Transverse colon (tissue), 4 donors: ENCODE results near the gene DNASE1L3. TPM values are rescaled to one million over a fixed set of nuclear protein-coding genes. Genes with fewer than 3 reads are reported as not detected.
A peak's percentile ranks its signal among the peaks of the same experiment; 100 is the strongest.

Experiments
- DNase-seq: peaks from one replicate; pipeline ENCODE4 v3.0.0-alpha.2; 2019
- H3K27ac ChIP-seq, 4 donors: fragments of 200-600 bp; sonication (generic); 2 replicates each; pipeline ENCODE4 v1.5.1; 2016 to 2018; ENCODE audit warnings: inconsistent platforms in 4 of 4
- H3K27me3 ChIP-seq: fragments of 200-600 bp; sonication (generic); 2 replicates; pipeline ENCODE4 v1.5.1; 2017; ENCODE audit warnings: inconsistent platforms
- H3K36me3 ChIP-seq, 4 donors: fragments of 200-600 bp; sonication (generic); 2 replicates each; pipeline ENCODE4 v1.5.1; 2017 to 2019; ENCODE audit warnings: inconsistent platforms in 4 of 4
- H3K4me1 ChIP-seq, 4 donors: fragments of 200-600 bp; sonication (generic); 2 replicates each; pipeline ENCODE4 v1.5.1; 2017 to 2020; ENCODE audit warnings: inconsistent platforms in 4 of 4
- H3K4me3 ChIP-seq, 4 donors: fragments of 200-600 bp; sonication (generic); 1 replicate in 1 of 4; 2 replicates in 3 of 4; pipeline versions ENCODE4 v1.5.1 to v1.6.1; 2017 to 2019; ENCODE audit warnings: inconsistent platforms in 4 of 4
- H3K9me3 ChIP-seq, 2 donors: fragments of 200-600 bp; sonication (generic); 2 replicates each; pipeline ENCODE4 v1.5.1; 2017 to 2019; ENCODE audit warnings: inconsistent platforms in 2 of 2
- CTCF ChIP-seq, 5 experiments: fragments of 200-600 bp in 3 of 5; fragments of 450-650 bp in 2 of 5; sonication (generic) in 3 of 5; IDR thresholded peaks; 1 replicate in 2 of 5; 2 replicates in 3 of 5; pipeline ENCODE4 v1.5.1; 2016 to 2017; ENCODE audit warnings: antibody characterized with exemption in 5 of 5, inconsistent platforms in 3 of 5, mild to moderate bottlenecking in 2 of 5, moderate library complexity in 1 of 5
- EP300 ChIP-seq: sonication (generic); formaldehyde crosslinking; IDR thresholded peaks from one replicate; pipeline ENCODE4 v1.6.1; 2017; ENCODE audit warnings: antibody characterized with exemption, low read depth
- POLR2A ChIP-seq: fragments of 450-650 bp; IDR thresholded peaks from one replicate; pipeline ENCODE4 v1.6.1; 2016; ENCODE audit warnings: antibody characterized with exemption, mild to moderate bottlenecking, moderate library complexity
- POLR2AphosphoS5 ChIP-seq, 3 donors: sonication (generic); formaldehyde crosslinking; IDR thresholded peaks; one replicate each; pipeline ENCODE4 v1.6.1; 2016; ENCODE audit warnings: antibody characterized with exemption in 3 of 3
- WGBS, 2 donors: methylation state at CpG; one replicate each; pipeline ENCODE4 v1.1.5; 2018; ENCODE audit warnings: low coverage in 1 of 2; 5-methylcytosine and 5-hydroxymethylcytosine counted together
- in situ Hi-C, 4 donors: fragments of 200-750 bp; cut with MboI; loops; one replicate each; pipeline versions ENCODE4 v1.15.0 to v1.15.1; 2017; ENCODE audit warnings: low sequenced_read_pairs in 3 of 4, low pct_ligation_motif_present in 1 of 4, low pct_unique_long_range_greater_than_20kb in 1 of 4
- intact Hi-C: fragments of 100-400 bp; cut with DNase I; formaldehyde crosslinking; loops from one replicate; pipeline ENCODE4 v1.15.1; 2023; ENCODE audit warnings: low total_unique reads
- total RNA-seq, 4 donors: library from RNA; depleted of rRNA; stranded (reverse); fragments of >200 nt; gene quantifications; one replicate each; pipeline ENCODE4 v1.1.0, GENCODE V29; 2016

DNASE1L3 gene
- total RNA-seq, 4 donors from 2014 or later = 1.9 to 6.8 (median 3.6) TPM

- intact Hi-C loops (loop anchor here (5.0 kb wide), 1 partner anchor 70 kb away; the partner anchor contains the start of genes HTD2 and RPP14), in situ Hi-C loops (no loop called here)
- DNase-seq = peak; percentile 82
- Histone ChIP-seq H3K36me3 (no peaks in the 10 kb centered on the region), H3K27me3 (no peaks in the 10 kb centered on the region), H3K4me3 (peak within 1 kb of the TSS; percentile 61 to 90 (median 82)), H3K27ac (peak within 1 kb of the TSS; percentile 89 to 91 (median 90)), H3K4me1 (peaks cover 0 to 28% (median 21%) of the 10 kb centered on the region in 4 donors), H3K9me3 (no peaks in the 10 kb centered on the region)
- TF ChIP-seq POLR2A (no peak), EP300 (no peak), CTCF (IDR thresholded peaks at IDR 0.05) (peak in 2 of 5 experiments; percentile 4 to 18), POLR2AphosphoS5 (IDR thresholded peaks at IDR 0.05) (peak in 2 of 3 donors; percentile 19 to 42)
- WGBS, 2 donors = 1% methylated on average over 65 of the region's 77 CpGs; no CpG with 5 or more reads in 1 of the 2 donors
Observed at GRCh38 chr3:58237238-58237940, 26.6 kb upstream of the DNASE1L3 start, which contains the start of gene ABHD6. TSS of gene ABHD6 (plus strand) at chr3:58237792. CDS start at chr3:58256587, 18,795 bp downstream.

GRCh38 chr3:58236527-58237237, 25.9 kb upstream of the DNASE1L3 start:
- Histone ChIP-seq H3K4me3 (peak overlapping the region; percentile 61 to 90 (median 82)), H3K4me1 (peaks cover 0 to 25% (median 18%) of the 10 kb centered on the region in 4 donors), H3K27ac (peak overlapping the region; percentile 89 to 91 (median 90)), H3K9me3 (no peaks in the 10 kb centered on the region), H3K27me3 (no peaks in the 10 kb centered on the region), H3K36me3 (no peaks in the 10 kb centered on the region)
- in situ Hi-C loops = no loop called here
- intact Hi-C loops = loop anchor here (5.0 kb wide), 1 partner anchor 71 kb away; the partner anchor contains the start of genes HTD2 and RPP14
- no peak for TF ChIP-seq EP300
- no peak for TF ChIP-seq POLR2AphosphoS5 (IDR thresholded peaks at IDR 0.05)
- TF ChIP-seq POLR2A = no peak
- no peak for TF ChIP-seq CTCF (IDR thresholded peaks at IDR 0.05)
- 22% methylated on average over 24 of the region's 24 CpGs; no CpG with 5 or more reads in 1 of the 2 donors for WGBS, 2 donors
- DNase-seq = peak; percentile 45

- no peak for DNase-seq
- WGBS, 2 donors = 80 to 89% methylated on average over 1 to 4 of the region's 4 CpGs
- Histone ChIP-seq H3K4me1 (peaks cover 0 to 24% (median 13%) of the 10 kb centered on the region in 4 donors), H3K27ac (no peak overlapping the region), H3K9me3 (no peaks in the 10 kb centered on the region), H3K4me3 (no peak overlapping the region), H3K36me3 (no peaks in the 10 kb centered on the region), H3K27me3 (no peaks in the 10 kb centered on the region)
- TF ChIP-seq POLR2A = no peak
- TF ChIP-seq CTCF (IDR thresholded peaks at IDR 0.05) = no peak
- TF ChIP-seq EP300 = no peak
- TF ChIP-seq POLR2AphosphoS5 (IDR thresholded peaks at IDR 0.05) = no peak
- in situ Hi-C loops = no loop called here
- intact Hi-C loops = loop anchor here (5.0 kb wide), 1 partner anchor 71 kb away; the partner anchor contains the start of genes HTD2 and RPP14
Observed at GRCh38 chr3:58235970-58236369, 25.2 kb upstream of the DNASE1L3 start.

- DNase-seq = no peak
- in situ Hi-C loops = no loop called here
- no peak overlapping the region for H3K27ac ChIP-seq
- intact Hi-C loops = no loop called here
- no peak overlapping the region for H3K4me3 ChIP-seq
- H3K36me3 ChIP-seq = no peaks in the 10 kb centered on the region
- TF ChIP-seq POLR2AphosphoS5 (IDR thresholded peaks at IDR 0.05) = no peak
- no peak for TF ChIP-seq EP300
- no peak for TF ChIP-seq POLR2A
- no peak for TF ChIP-seq CTCF (IDR thresholded peaks at IDR 0.05)
- H3K4me1 ChIP-seq = peaks cover 0 to 27% (median 13%) of the 10 kb centered on the region in 4 donors
- WGBS, 2 donors = 20 to 50% methylated on average over 1 to 4 of the region's 4 CpGs
- H3K9me3 ChIP-seq = no peaks in the 10 kb centered on the region
- H3K27me3 ChIP-seq = no peaks in the 10 kb centered on the region
Observed at GRCh38 chr3:58234516-58234931, 23.8 kb upstream of the DNASE1L3 start.
